Panc1 (cell line): ENCODE results near the gene SLC9A9. TPM values are rescaled to one million over a fixed set of nuclear protein-coding genes. Genes with fewer than 3 reads are reported as not detected.

ENCODE experiments used
- ATAC-seq: fragments of 200-7000 bp; cut with Tn5 transposase; 2 replicates; pipeline ENCODE4 v1.9.1; 2020; ENCODE audit warnings: mild to moderate bottlenecking, moderate library complexity
- BruUV-seq: library from RNA; stranded (reverse); fragments of 400-500 nt; replicated peaks from 2 replicates; lab custom pipeline; 2021; lab: Mats Ljungman, UMichigan
- CTCF ChIA-PET: fragments of 300-600 bp; sonication (Branson Sonifier 250); formaldehyde crosslinking; loops from one replicate; lab custom pipeline; 2022; ENCODE audit warnings: antibody characterized with exemption; lab: Charles Lee
- POLR2A ChIA-PET: fragments of 300-600 bp; sonication (Branson Sonifier 250); formaldehyde crosslinking; loops from one replicate; lab custom pipeline; 2022; ENCODE audit warnings: antibody characterized with exemption; lab: Charles Lee
- DNase-seq: peaks from one replicate; pipeline ENCODE4 v3.0.0-alpha.2; 2010; ENCODE audit warnings: low read depth, low spot score
- H3K27ac ChIP-seq: 2 replicates; pipeline ENCODE4 v1.5.1; 2011; ENCODE audit warnings: mild to moderate bottlenecking, low read length, inconsistent platforms
- H3K27me3 ChIP-seq: fragments of 200-500 bp; sonication (Bioruptor generic); 2 replicates; pipeline ENCODE4 v1.6.0; 2014; ENCODE audit warnings: low read length, inconsistent platforms; ENCODE audit not compliant: control insufficient read depth, insufficient read depth
- H3K36me3 ChIP-seq: fragments of 200-500 bp; sonication (Bioruptor generic); 2 replicates; pipeline ENCODE4 v1.5.1; 2014; ENCODE audit warnings: inconsistent platforms, mild to moderate bottlenecking, low read length, moderate library complexity; ENCODE audit not compliant: control insufficient read depth, insufficient read depth
- H3K4me1 ChIP-seq: 2 replicates; pipeline ENCODE4 v1.5.1; 2011; ENCODE audit warnings: inconsistent platforms, mild to moderate bottlenecking, low read length, moderate library complexity; ENCODE audit not compliant: control insufficient read depth, insufficient read depth
- H3K4me3 ChIP-seq, 2 experiments: 2 replicates each; pipeline ENCODE4 v1.5.1; 2011 to 2012; ENCODE audit warnings: low read depth in 2 of 2, low read length in 2 of 2, mild to moderate bottlenecking in 2 of 2, inconsistent platforms in 1 of 2, moderate library complexity in 1 of 2
- H3K9me3 ChIP-seq: fragments of 200-500 bp; sonication (Bioruptor generic); 2 replicates; pipeline ENCODE4 v1.5.1; 2014; ENCODE audit warnings: low read depth, mild to moderate bottlenecking, inconsistent platforms, low read length, moderate library complexity; ENCODE audit not compliant: control insufficient read depth, insufficient read depth
- CTCF ChIP-seq: fragments of 450-650 bp; IDR thresholded peaks from 2 replicates; pipeline ENCODE4 v1.5.1; 2017; ENCODE audit warnings: mild to moderate bottlenecking
- POLR2AphosphoS5 ChIP-seq: IDR thresholded peaks from 2 replicates; pipeline ENCODE4 v1.6.1; 2012; ENCODE audit warnings: mild to moderate bottlenecking, low read depth, low read length, moderate library complexity
- REST ChIP-seq, 2 experiments: IDR thresholded peaks; 2 replicates each; pipeline ENCODE4 v1.6.1; 2011 to 2012; ENCODE audit warnings: low read depth in 2 of 2, control low read depth in 1 of 2, low read length in 1 of 2, mild to moderate bottlenecking in 1 of 2, moderate library complexity in 1 of 2; ENCODE audit not compliant: insufficient read depth in 1 of 2
- SIN3A ChIP-seq: IDR thresholded peaks from 2 replicates; pipeline ENCODE4 v1.6.1; 2012; ENCODE audit warnings: low read depth, mild to moderate bottlenecking, low read length, moderate library complexity, borderline replicate concordance; ENCODE audit not compliant: insufficient read depth
- TCF7L2 ChIP-seq: IDR thresholded peaks from 2 replicates; pipeline ENCODE4 v1.6.1; 2011; ENCODE audit warnings: mild to moderate bottlenecking, low read depth, low read length, inconsistent platforms
- in situ Hi-C: cut with HindIII; loops from 2 replicates; pipeline ENCODE4 v1.10.0; 2016; ENCODE audit warnings: low sequenced_read_pairs, low pct_unique_long_range_greater_than_20kb
- intact Hi-C: fragments of 100-400 bp; cut with micrococcal nuclease; formaldehyde crosslinking; loops from one replicate; pipeline ENCODE4 v1.10.0; 2022; ENCODE audit not compliant: unreplicated experiment
- total RNA-seq: library from RNA; stranded (reverse); gene quantifications from one replicate; pipeline ENCODE4 v1.2.1, GENCODE V29; 2021; ENCODE audit not compliant: unreplicated experiment

The SLC9A9 gene
- total RNA-seq, 1 experiment from 2014 or later: not detected

GRCh38 chr3:143447491-143447890 lies 400.8 kb downstream of the SLC9A9 start:
- no peak for DNase-seq
- ATAC-seq: no peak
- CTCF ChIA-PET: no interaction called here
- Histone ChIP-seq H3K4me1 (no peaks in the 10 kb centered on the region), H3K36me3 (no peaks in the 10 kb centered on the region), H3K9me3 (no peaks in the 10 kb centered on the region), H3K27ac (no peak overlapping the region), H3K27me3 (no peaks in the 10 kb centered on the region), H3K4me3 (no peak overlapping the region)
- TF ChIP-seq CTCF (no peak), TCF7L2 (no peak), SIN3A (no peak), POLR2AphosphoS5 (no peak), REST (IDR thresholded peaks at IDR 0.05; ENCODE audit: insufficient read depth in 1 of 2, low read depth in 2 of 2, low read length in 1 of 2) (no peak)
- POLR2A ChIA-PET: no interaction called here
- no TSS peak for BruUV-seq
- intact Hi-C loops: no loop called here
- in situ Hi-C loops: no loop called here

GRCh38 chr3:143445118-143445517 lies 403.1 kb downstream of the SLC9A9 start:
- intact Hi-C loops: no loop called here
- H3K4me3 ChIP-seq: no peak overlapping the region
- ChIA-PET CTCF (no interaction called here), POLR2A (no interaction called here)
- H3K27ac ChIP-seq: no peak overlapping the region
- H3K27me3 ChIP-seq: no peaks in the 10 kb centered on the region
- in situ Hi-C loops: no loop called here
- H3K4me1 ChIP-seq: no peaks in the 10 kb centered on the region
- H3K36me3 ChIP-seq: no peaks in the 10 kb centered on the region
- H3K9me3 ChIP-seq: no peaks in the 10 kb centered on the region
- TF ChIP-seq SIN3A: no peak
- no peak for TF ChIP-seq TCF7L2
- TF ChIP-seq POLR2AphosphoS5: no peak
- no peak for TF ChIP-seq REST (IDR thresholded peaks at IDR 0.05; ENCODE audit: insufficient read depth in 1 of 2, low read depth in 2 of 2, low read length in 1 of 2)
- no peak; the same call in 1 of the 2 replicates for TF ChIP-seq CTCF
- ATAC-seq (no peak), DNase-seq (no peak)
- no TSS peak for BruUV-seq
